Karpas-422 (cell line): ENCODE data around the gene CHURC1. TPM values are rescaled to one million over a fixed set of nuclear protein-coding genes. Genes with fewer than 3 reads are reported as not detected.

Experiments
- DNase-seq: peaks from one replicate; pipeline ENCODE4 v3.0.0-alpha.2; 2015
- H2AFZ ChIP-seq: fragments of 200-600 bp; sonication (generic); 2 replicates; pipeline ENCODE4 v1.6.1; 2014; ENCODE audit warnings: antibody characterized with exemption, low read length, mixed read lengths
- H3K27ac ChIP-seq: fragments of 200-600 bp; sonication (generic); 2 replicates; pipeline ENCODE4 v1.5.1; 2014; ENCODE audit warnings: mild to moderate bottlenecking, low read length, moderate library complexity
- H3K27me3 ChIP-seq: fragments of 200-600 bp; sonication (generic); 2 replicates; pipeline ENCODE4 v1.6.1; 2014; ENCODE audit warnings: low read length, mixed read lengths
- H3K36me3 ChIP-seq: fragments of 200-600 bp; sonication (generic); 2 replicates; pipeline ENCODE4 v1.6.1; 2014; ENCODE audit warnings: low read length, mixed read lengths; ENCODE audit not compliant: insufficient read depth
- H3K4me1 ChIP-seq: fragments of 200-600 bp; sonication (generic); 2 replicates; pipeline ENCODE4 v1.6.1; 2014; ENCODE audit warnings: mild to moderate bottlenecking, low read length, mixed read lengths
- H3K4me2 ChIP-seq: fragments of 200-600 bp; sonication (generic); 2 replicates; pipeline ENCODE4 v1.6.1; 2014; ENCODE audit warnings: low read length, low read depth, mild to moderate bottlenecking; ENCODE audit not compliant: poor library complexity, severe bottlenecking
- H3K4me3 ChIP-seq: fragments of 200-600 bp; sonication (generic); 2 replicates; pipeline ENCODE4 v1.5.1; 2014; ENCODE audit warnings: mild to moderate bottlenecking, antibody characterized with exemption, low read length, mixed read lengths
- H3K79me2 ChIP-seq: fragments of 200-600 bp; sonication (generic); 2 replicates; pipeline ENCODE4 v1.6.1; 2014; ENCODE audit warnings: mild to moderate bottlenecking, low read length, mixed read lengths
- H3K9ac ChIP-seq: fragments of 200-600 bp; sonication (generic); 2 replicates; pipeline ENCODE4 v1.6.0; 2014; ENCODE audit warnings: low read length
- H3K9me2 ChIP-seq: fragments of 200-600 bp; sonication (generic), shearing (Covaris generic); replicated peaks from 2 replicates; pipeline ENCODE4 v1.6.0; 2014; ENCODE audit warnings: mild to moderate bottlenecking, low read length, moderate library complexity; ENCODE audit not compliant: insufficient read depth
- H3K9me3 ChIP-seq: fragments of 300-700, 200-600 bp; sonication (generic); 2 replicates; pipeline ENCODE4 v1.6.1; 2014; ENCODE audit warnings: low read length, mixed read lengths
- H4K20me1 ChIP-seq: fragments of 200-600 bp; sonication (generic); 2 replicates; pipeline ENCODE4 v1.6.1; 2014; ENCODE audit warnings: mild to moderate bottlenecking, antibody characterized with exemption, low read length, low read depth; ENCODE audit not compliant: insufficient read depth
- total RNA-seq: library from RNA; depleted of rRNA; stranded (reverse); fragments of >200 nt; shearing (Covaris generic); gene quantifications from 2 replicates; pipeline ENCODE4 v1.2.3, GENCODE V29; 2014; ENCODE audit warnings: low replicate concordance

Gene CHURC1
- total RNA-seq, 1 experiment from 2014 or later = 136 TPM

- Histone ChIP-seq H4K20me1 (peaks cover 11% of the 10 kb centered on the region), H3K36me3 (peaks cover 19% of the 10 kb centered on the region; the same call in 1 of the 2 replicates), H3K9me2 (no peaks in the 10 kb centered on the region), H2AFZ (no peak overlapping the region), H3K4me2 (peak overlapping the region; percentile 82), H3K79me2 (peaks cover 58% of the 10 kb centered on the region), H3K4me3 (peak overlapping the region; percentile 87), H3K27ac (peak overlapping the region; percentile 63), H3K9ac (peak overlapping the region; percentile 90), H3K27me3 (no peaks in the 10 kb centered on the region), H3K9me3 (no peaks in the 10 kb centered on the region), H3K4me1 (peaks cover 26% of the 10 kb centered on the region)
- no peak for DNase-seq
Measured at GRCh38 chr14:64915029-64915424, 772 bp downstream of the CHURC1 start.

- H3K4me3 ChIP-seq = peak overlapping the region; percentile 87
Measured at GRCh38 chr14:64915797-64916196, 1.5 kb downstream of the CHURC1 start.

GRCh38 chr14:64918216-64918615, 4.0 kb downstream of the CHURC1 start:
- Histone ChIP-seq H3K4me1 (peaks cover 29% of the 10 kb centered on the region), H4K20me1 (peaks cover 27% of the 10 kb centered on the region), H3K27me3 (no peaks in the 10 kb centered on the region), H3K9me2 (no peaks in the 10 kb centered on the region), H3K27ac (no peak overlapping the region), H3K9ac (no peak overlapping the region), H3K4me3 (no peak overlapping the region), H2AFZ (no peak overlapping the region), H3K4me2 (no peak overlapping the region), H3K9me3 (no peaks in the 10 kb centered on the region), H3K36me3 (peaks cover 37% of the 10 kb centered on the region; the same call in 1 of the 2 replicates), H3K79me2 (peaks cover 89% of the 10 kb centered on the region)
- no peak for DNase-seq

More at GRCh38 chr14:64915797-64916196, 1.5 kb downstream of the CHURC1 start:
- peaks cover 26% of the 10 kb centered on the region; the same call in 1 of the 2 replicates for H3K36me3 ChIP-seq
- H3K79me2 ChIP-seq = peaks cover 66% of the 10 kb centered on the region
- peak overlapping the region; percentile 82 for H3K4me2 ChIP-seq
- peaks cover 17% of the 10 kb centered on the region for H4K20me1 ChIP-seq
- H3K4me1 ChIP-seq = peaks cover 29% of the 10 kb centered on the region
- peak overlapping the region; percentile 90; the same call in 1 of the 2 replicates for H3K9ac ChIP-seq
- H3K9me3 ChIP-seq = no peaks in the 10 kb centered on the region
- no peak for DNase-seq
- H3K27ac ChIP-seq = 0 out of 2 replicates have a peak overlapping the region, but pooled peaks have one; percentile 63
- no peaks in the 10 kb centered on the region for H3K27me3 ChIP-seq
- H3K9me2 ChIP-seq = no peaks in the 10 kb centered on the region
- H2AFZ ChIP-seq = no peak overlapping the region

- no peak overlapping the region for H3K27ac ChIP-seq
- no peak for DNase-seq
- H3K79me2 ChIP-seq = peaks cover 99% of the 10 kb centered on the region
- peaks cover 24% of the 10 kb centered on the region for H3K4me1 ChIP-seq
- H3K9me2 ChIP-seq = no peaks in the 10 kb centered on the region
- H3K36me3 ChIP-seq = peaks cover 43% of the 10 kb centered on the region; the same call in 1 of the 2 replicates
- no peak overlapping the region for H2AFZ ChIP-seq
- no peak overlapping the region for H3K4me2 ChIP-seq
- no peak overlapping the region for H3K9ac ChIP-seq
- no peaks in the 10 kb centered on the region for H3K27me3 ChIP-seq
- peaks cover 27% of the 10 kb centered on the region for H4K20me1 ChIP-seq
- H3K9me3 ChIP-seq = no peaks in the 10 kb centered on the region
- H3K4me3 ChIP-seq = no peak overlapping the region
Measured at GRCh38 chr14:64919215-64919614, 5.0 kb downstream of the CHURC1 start.

- peaks cover 27% of the 10 kb centered on the region for H4K20me1 ChIP-seq
- H3K79me2 ChIP-seq = peaks cover 99% of the 10 kb centered on the region
- H2AFZ ChIP-seq = no peak overlapping the region
- no peak overlapping the region for H3K27ac ChIP-seq
- H3K36me3 ChIP-seq = peaks cover 47% of the 10 kb centered on the region; the same call in 1 of the 2 replicates
- peaks cover 24% of the 10 kb centered on the region for H3K4me1 ChIP-seq
- H3K9me3 ChIP-seq = no peaks in the 10 kb centered on the region
- DNase-seq = no peak
- no peak overlapping the region for H3K4me3 ChIP-seq
- no peaks in the 10 kb centered on the region for H3K27me3 ChIP-seq
- no peaks in the 10 kb centered on the region for H3K9me2 ChIP-seq
- no peak overlapping the region for H3K4me2 ChIP-seq
- no peak overlapping the region for H3K9ac ChIP-seq
Measured at GRCh38 chr14:64919618-64920017, 5.4 kb downstream of the CHURC1 start.

GRCh38 chr14:64920465-64920864, 6.2 kb downstream of the CHURC1 start:
- peaks cover 22% of the 10 kb centered on the region for H4K20me1 ChIP-seq
- H3K79me2 ChIP-seq = peaks cover 99% of the 10 kb centered on the region
- DNase-seq = no peak

GRCh38 chr14:64923015-64923414, 8.8 kb downstream of the CHURC1 start:
- Histone ChIP-seq H3K27me3 (no peaks in the 10 kb centered on the region), H3K27ac (no peak overlapping the region), H2AFZ (no peak overlapping the region), H3K9ac (no peak overlapping the region), H3K9me2 (no peaks in the 10 kb centered on the region), H3K4me2 (no peak overlapping the region), H3K9me3 (no peaks in the 10 kb centered on the region), H3K4me1 (0 out of 2 replicates have a peak, but pooled peaks cover 5% of the 10 kb centered on the region), H3K79me2 (peaks cover 97% of the 10 kb centered on the region), H3K36me3 (peaks cover 66% of the 10 kb centered on the region), H4K20me1 (peaks cover 27% of the 10 kb centered on the region), H3K4me3 (no peak overlapping the region)
- DNase-seq = no peak

More at GRCh38 chr14:64920465-64920864, 6.2 kb downstream of the CHURC1 start:
- Histone ChIP-seq H3K9ac (no peak overlapping the region), H3K9me2 (no peaks in the 10 kb centered on the region), H3K27me3 (no peaks in the 10 kb centered on the region), H3K36me3 (peaks cover 56% of the 10 kb centered on the region; the same call in 1 of the 2 replicates), H3K27ac (no peak overlapping the region), H3K4me2 (no peak overlapping the region), H2AFZ (no peak overlapping the region), H3K4me1 (peaks cover 20% of the 10 kb centered on the region), H3K4me3 (no peak overlapping the region), H3K9me3 (no peaks in the 10 kb centered on the region)

- H2AFZ ChIP-seq = no peak overlapping the region
- no peaks in the 10 kb centered on the region for H3K27me3 ChIP-seq
- peaks cover 80% of the 10 kb centered on the region for H3K36me3 ChIP-seq
- H3K4me2 ChIP-seq = no peak overlapping the region
- H3K27ac ChIP-seq = no peak overlapping the region
- H4K20me1 ChIP-seq = peaks cover 25% of the 10 kb centered on the region; the same call in 1 of the 2 replicates
- H3K4me1 ChIP-seq = no peaks in the 10 kb centered on the region
- no peaks in the 10 kb centered on the region for H3K9me2 ChIP-seq
- H3K9me3 ChIP-seq = no peaks in the 10 kb centered on the region
- peaks cover 97% of the 10 kb centered on the region for H3K79me2 ChIP-seq
- no peak for DNase-seq
- H3K9ac ChIP-seq = no peak overlapping the region
- H3K4me3 ChIP-seq = no peak overlapping the region
Measured at GRCh38 chr14:64926398-64926995, 12.2 kb downstream of the CHURC1 start.
